A549 treated with AZD2906 at 1 μM for 4 hours (cell line): ENCODE measurements around the gene TLCD2. TPM values are rescaled to one million over a fixed set of nuclear protein-coding genes. Genes with fewer than 3 reads are reported as not detected.

Experiments
- total RNA-seq: library from RNA; stranded (reverse); fragments of 200-300 nt; extraction: Qiagen RNA extraction; gene quantifications from 5 replicates; pipeline ENCODE4 v1.2.3, GENCODE V29; 2022

Gene TLCD2, protein sequence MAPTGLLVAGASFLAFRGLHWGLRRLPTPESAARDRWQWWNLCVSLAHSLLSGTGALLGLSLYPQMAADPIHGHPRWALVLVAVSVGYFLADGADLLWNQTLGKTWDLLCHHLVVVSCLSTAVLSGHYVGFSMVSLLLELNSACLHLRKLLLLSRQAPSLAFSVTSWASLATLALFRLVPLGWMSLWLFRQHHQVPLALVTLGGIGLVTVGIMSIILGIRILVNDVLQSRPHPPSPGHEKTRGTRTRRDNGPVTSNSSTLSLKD
- 1.3 to 2.0 TPM (median 1.6 TPM) in 5 replicates for total RNA-seq

DNA sequence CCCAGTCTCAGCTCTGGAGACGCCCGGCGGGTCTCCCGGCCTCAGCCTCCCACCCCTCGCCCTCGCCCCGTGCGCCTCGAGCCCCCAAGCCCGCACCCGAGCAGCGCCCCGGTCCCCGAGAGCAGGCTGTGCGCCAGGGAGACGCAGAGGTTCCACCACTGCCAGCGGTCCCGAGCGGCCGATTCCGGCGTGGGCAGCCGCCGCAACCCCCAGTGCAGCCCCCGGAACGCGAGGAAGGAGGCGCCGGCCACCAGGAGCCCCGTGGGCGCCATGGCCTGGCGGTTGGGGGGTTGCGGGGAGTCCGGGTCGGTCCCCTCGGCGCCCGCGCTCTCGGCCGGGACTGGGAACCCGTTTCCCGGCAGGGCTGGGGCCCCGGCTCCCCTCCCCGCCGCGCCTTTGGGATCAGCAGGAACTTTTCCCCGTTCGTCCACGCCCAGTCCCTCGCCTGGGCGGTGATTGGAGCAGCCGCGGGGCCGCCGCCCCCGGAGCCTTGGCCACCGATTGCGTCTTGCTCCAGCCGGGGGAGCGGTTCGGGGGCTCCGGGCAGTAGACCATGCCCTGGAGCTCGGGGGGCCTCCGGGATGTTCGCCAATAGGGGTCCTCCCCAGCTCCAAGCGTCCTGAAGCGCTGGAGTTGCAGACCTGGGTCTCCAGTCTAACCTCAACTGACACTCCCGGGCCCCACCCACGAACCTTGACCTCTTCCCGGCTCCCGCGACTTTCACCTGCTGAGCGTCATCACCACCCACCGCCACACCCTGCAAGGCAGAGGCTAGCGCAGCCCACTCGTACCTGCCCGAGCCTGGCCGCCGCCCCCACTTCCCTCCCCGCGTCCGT is at the start of gene TLCD2:
Gene TLCD2 (minus strand): TSS at position 407 of the 836 bp plus-strand sequence. CDS start 135 bp downstream, at position 272.

DNA sequence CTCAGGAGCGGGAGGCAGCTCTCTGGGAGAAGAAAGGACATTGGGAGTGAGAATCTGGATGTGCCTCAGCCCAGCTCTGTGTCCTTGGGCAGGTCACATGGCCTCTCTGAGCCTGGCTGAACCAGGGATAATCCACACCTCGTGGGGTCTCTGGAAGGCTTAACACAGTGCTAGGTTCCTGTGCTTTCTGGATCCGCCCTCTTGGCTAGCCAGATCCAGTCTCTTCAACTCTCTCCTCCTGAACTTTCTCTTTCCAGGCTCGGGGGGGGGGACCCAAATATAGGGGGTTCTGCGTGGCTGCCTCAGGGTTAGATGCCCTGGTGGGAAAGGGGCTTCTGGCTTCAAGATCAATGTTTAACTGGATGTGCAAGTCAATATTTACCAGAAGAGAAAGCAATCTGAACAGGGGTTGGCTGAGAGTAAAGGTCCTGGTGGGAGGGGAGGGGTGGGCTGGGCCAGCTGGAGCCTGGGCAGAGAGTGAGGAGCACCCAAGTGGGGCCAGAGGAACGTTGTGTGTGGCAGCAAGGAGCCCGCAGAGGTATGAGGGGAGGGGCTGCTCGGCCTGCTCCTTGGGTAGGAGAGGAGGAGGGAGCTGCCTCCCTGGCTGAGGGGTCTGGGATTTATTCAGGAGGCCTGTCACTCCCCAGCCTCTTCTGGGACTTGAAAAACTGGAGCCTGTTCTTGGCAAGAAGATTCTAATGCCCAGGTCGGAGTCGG is 32.4 kb upstream of the TLCD2 start, which contains the start of gene SERPINF2:
Gene SERPINF2 (plus strand): TSS at position 501 of the 717 bp plus-strand sequence. CDS start 2,125 bp downstream, outside the sequence.

DNA sequence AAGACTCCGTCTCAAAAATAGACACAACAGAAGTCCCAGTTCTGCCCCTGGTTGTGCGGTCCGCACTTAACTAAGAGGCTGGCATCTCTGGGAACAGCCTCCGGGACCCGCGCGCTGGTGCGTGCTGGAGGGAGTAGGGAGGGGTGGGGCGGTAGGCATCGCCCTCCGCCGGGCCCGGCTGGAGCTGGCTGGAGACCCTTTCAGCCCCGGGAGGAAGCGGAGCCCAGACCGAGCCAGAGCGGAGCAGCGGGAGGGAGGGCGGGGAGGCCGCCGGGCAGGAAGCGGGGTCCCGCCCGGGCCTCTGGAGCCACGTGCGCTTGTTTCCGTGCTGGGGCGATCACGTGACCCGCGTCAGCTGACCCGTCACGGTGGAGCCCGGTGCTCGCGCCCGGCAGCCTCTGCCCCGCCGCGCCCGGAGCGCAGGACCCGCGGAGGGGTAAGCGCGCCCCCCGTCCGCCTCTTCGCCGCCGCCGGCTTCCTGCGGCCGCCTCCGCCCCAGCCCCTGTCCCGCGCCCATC is 14.2 kb upstream of the TLCD2 start, which contains the start of gene WDR81:
Gene WDR81 (plus strand): TSS at position 354 of the 518 bp plus-strand sequence. CDS start 256 bp downstream, outside the sequence.

DNA sequence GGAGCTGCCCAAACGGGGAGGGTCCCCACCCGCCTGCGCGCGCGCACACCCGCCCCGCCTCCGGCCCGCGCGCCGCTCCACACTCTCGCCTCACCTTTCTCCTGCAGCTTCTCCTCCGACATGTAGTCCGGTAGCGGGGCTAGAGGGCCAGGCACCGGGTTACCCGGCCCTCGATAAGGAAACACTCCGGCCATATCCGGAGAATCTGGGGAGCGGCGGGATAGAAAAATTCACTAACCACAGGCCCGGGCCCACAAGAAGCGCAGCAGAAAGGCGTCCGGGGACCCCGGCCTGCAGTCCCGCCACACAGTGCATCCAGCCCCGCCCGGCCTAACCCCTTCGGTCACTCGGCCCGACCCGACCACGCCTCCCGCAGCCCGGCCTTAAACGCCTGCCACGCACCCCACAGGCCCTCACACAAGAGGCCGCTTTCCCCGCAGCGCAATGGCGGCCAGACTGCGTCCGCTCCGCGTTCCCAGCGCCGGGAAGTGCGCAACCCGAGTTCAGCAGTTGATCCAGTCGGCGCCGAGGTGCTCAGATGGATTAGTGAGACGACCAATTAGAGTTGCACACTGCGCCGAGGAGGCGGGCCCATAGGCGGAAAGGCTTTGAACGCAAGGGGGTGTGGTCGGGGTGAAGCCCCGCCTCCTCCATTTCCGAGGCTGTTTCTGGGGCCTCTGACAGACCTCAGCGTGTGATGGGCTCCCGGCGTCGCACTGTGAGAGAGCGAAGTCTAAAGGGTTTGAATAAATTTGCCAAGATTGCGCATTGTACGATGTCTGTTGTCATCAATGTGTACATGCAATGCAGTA is 25.6 kb downstream of the TLCD2 start, which contains the start of gene PRPF8:
Gene PRPF8 (minus strand): TSS at position 490 of the 812 bp plus-strand sequence. CDS start 296 bp downstream, at position 194.

Other genes starting within 250 kb of the TLCD2 start
- gene MYO1C, start 217.7 kb downstream of the TLCD2 start, total RNA-seq, result 120 to 141 TPM (median 131 TPM) in 5 replicates
- gene INPP5K, start 193.8 kb downstream of the TLCD2 start, total RNA-seq, result 23.3 to 25.6 TPM (median 25.2 TPM) in 5 replicates
- 64.8 to 68.3 TPM (median 67.4 TPM) in 5 replicates for gene PITPNA, start 147.6 kb downstream of the TLCD2 start, total RNA-seq
- 4.7 to 6.8 TPM (median 5.9 TPM) in 5 replicates for gene SLC43A2, start 81.5 kb downstream of the TLCD2 start, total RNA-seq
- 0.19 to 0.43 TPM (median 0.23 TPM) in 5 replicates for gene SCARF1, start 64.6 kb downstream of the TLCD2 start, total RNA-seq
- 11.8 to 20.0 TPM (median 17.7 TPM) in 5 replicates for gene RILP, start 60.5 kb downstream of the TLCD2 start, total RNA-seq
- gene PRPF8, start 25.5 kb downstream of the TLCD2 start, total RNA-seq, result 245 to 262 TPM (median 251 TPM) in 5 replicates
- gene WDR81, start 14.3 kb upstream of the TLCD2 start, total RNA-seq, result 23.6 to 34.8 TPM (median 30.5 TPM) in 5 replicates
- gene SERPINF2, start 32.5 kb upstream of the TLCD2 start, total RNA-seq, result 3.2 to 5.2 TPM (median 4.4 TPM) in 5 replicates
- gene SERPINF1, start 51.7 kb upstream of the TLCD2 start, total RNA-seq, result 1.6 to 2.3 TPM (median 1.8 TPM) in 5 replicates
- 8.4 to 9.8 TPM (median 9.1 TPM) in 5 replicates for gene SMYD4, start 119.5 kb upstream of the TLCD2 start, total RNA-seq
- gene RPA1, start 119.6 kb upstream of the TLCD2 start, total RNA-seq, result 56.9 to 77.7 TPM (median 69.1 TPM) in 5 replicates